ENCODE results near the gene SMAD3. TPM values are rescaled to one million over a fixed set of nuclear protein-coding genes. Genes with fewer than 3 reads are reported as not detected.
"Not testable (repeated sequence)": the region's sequence is repeated elsewhere in the genome, so short reads cannot be mapped to it uniquely, and the experiment has no call there.

SMAD3 gene
- 29.7 TPM for polyA plus RNA-seq (ENCODE audit: insufficient read length)

DNA sequence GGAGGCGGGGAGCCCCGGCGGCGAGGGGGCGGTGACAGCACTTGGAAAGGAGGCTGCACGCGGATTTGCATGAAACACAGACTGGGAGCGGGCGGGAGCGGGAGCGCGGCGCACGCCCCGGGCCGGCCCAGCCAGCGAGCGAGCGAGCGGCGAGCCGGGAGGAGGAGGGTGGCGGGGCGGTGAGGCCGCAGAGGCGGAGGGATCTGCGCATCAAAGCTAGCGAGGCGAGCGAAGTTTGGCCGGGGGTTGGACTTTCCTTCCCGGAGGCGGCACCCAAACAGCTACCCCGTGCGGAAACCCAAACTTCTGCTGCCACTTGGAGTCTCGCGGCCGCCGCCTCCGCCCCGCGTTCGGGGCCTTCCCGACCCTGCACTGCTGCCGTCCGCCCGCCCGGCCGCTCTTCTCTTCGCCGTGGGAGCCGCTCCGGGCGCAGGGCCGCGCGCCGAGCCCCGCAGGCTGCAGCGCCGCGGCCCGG, at the start of gene SMAD3:
Gene SMAD3 (plus strand): TSS at position 72 of the 475 bp plus-strand sequence. CDS start 553 bp downstream, outside the sequence.
- DNase-seq: peak; percentile 94

DNA sequence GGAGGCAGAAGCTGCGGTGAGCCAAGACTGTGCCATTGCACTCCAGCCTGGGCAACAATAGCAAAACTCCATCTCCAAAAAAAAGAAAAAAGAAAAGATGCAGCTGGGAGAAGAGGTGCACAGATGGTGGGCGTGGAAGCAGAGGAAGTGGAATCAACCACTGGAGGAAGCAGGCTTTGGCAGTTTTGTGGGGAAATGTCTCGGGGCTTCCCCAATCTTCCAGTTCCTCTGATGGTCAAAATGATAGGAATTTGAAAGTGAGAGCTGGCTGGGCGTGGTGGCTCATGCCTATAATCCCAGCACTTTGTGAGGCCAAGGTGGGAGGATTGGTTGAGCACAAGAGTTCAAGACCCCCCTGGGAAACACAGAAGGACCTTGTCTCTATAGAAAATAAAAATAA, 48.1 kb upstream of the SMAD3 start:
- DNase-seq: no peak

DNA sequence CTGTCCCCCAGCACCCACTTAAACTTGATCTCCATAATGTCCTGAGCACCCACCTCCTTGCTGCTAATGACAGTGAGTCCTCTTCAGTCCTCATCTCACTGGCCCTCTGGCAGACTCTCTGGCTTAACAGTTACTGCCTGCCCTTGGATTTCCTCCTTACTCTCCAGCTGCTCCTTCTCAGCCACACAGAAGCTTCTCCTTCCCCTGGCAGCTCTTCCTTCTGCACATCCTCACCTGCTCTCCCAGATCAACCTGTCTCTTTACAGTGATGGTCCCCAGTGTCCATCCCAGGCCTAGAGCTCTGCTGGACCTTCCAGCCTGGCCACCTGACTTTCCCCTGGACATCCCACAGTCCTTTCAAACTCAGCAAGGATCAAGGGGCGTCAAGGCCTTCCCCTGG, 47.4 kb upstream of the SMAD3 start:
- DNase-seq: no peak

DNA sequence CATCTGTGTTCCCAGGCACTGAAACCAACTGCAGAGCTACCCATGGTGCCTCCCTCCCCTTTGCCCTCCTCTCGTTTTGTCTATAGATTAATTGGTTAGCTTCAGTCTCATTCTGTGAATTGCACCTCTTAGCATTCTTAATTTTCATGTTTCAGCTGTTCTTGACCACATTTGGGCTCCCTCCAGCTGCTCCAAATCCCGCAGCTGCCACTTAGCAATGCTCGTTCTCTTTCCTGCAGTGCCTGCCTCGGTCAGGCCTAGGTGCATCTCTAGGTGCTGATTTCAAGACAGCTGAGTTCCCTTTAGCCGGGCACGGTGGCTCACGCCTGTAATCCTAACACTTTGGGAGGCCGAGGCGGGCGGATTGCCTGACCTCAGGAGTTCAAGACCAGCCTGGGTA, 47.0 kb upstream of the SMAD3 start:
- no peak for DNase-seq

DNA sequence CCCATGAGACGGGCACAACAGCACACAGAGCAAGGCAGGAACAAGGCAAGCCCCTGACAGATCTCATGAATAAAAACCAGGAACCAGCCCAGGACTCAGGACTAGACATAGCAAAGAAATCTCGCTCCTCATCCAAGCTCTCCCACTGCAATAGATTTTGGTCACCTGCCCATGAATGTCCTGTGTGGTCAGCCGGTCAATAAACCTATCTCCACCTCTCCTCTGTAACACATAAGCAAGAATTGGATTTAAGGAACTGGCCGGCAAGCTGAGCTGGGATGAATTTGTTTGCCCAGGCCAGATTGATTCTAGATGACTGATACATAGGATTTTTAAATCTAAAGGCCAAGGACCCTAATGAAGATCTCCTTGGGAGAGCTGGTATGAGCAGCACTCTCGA, 46.3 kb upstream of the SMAD3 start:
- DNase-seq: no peak

DNA sequence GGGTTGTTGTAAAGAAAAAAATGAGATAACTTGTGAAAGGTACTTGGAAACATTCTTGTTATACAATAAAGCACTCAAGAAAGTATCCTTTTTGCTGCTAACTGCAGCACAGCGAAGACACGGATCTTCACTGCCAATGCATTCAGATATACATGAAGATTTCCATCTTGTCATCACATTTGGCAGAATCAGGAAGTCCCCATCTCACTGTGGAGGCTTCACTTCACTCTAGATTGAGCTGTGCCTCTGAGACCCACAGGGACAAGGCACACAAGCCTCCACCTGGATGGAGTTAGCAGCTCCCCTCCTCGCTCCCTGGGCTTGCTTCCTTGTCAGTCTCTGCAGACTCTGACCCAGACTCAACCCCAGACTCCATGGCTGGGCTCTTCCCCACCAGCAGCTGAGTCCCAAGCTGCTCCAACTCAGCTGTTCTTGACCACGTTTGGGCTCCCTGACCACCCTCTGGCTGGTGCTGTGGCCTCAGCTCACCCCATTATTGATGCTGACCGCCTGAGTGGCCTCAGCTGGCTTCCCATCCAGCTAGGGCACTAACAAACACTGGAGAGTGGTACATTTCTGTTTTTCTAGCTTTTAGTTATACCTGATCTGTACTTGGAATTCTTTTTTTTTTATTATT, 45.4 kb upstream of the SMAD3 start:
- no peak for DNase-seq

DNA sequence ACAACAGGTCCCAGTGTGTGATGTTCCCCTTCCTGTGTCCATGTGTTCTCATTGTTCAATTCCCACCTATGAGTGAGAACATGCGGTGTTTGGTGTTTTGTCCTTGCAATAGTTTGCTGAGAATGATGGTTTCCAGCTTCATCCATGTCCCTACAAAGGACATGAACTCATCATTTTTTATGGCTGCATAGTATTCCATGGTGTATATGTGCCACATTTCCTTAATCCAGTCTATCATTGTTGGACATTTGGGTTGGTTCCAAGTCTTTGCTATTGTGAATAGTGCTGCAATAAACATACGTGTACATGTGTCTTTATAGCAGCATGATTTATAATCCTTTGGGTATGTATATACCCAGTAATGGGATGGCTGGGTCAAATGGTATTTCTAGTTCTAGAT, 44.7 kb upstream of the SMAD3 start:
- not testable (repeated sequence) for DNase-seq

DNA sequence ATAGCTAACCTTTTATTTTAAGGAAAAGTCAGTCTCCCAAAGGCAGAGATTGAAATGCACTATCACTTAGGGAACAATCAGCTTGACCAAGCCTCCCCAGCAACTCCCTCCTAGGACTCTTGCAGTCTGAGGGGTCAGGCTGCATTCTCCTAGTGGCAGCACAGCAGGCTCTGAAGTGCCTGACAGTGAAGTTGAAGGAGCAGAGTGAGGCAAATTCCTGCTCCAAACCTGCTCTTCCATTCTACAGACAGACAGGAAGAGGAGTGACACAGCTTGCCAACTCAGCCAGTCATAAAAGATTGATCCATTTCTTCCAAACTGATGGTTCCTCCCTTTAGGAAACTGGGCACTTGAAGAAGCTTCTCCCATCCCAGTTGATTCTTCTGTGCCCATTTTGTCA, 43.9 kb upstream of the SMAD3 start:
- no peak for DNase-seq

DNA sequence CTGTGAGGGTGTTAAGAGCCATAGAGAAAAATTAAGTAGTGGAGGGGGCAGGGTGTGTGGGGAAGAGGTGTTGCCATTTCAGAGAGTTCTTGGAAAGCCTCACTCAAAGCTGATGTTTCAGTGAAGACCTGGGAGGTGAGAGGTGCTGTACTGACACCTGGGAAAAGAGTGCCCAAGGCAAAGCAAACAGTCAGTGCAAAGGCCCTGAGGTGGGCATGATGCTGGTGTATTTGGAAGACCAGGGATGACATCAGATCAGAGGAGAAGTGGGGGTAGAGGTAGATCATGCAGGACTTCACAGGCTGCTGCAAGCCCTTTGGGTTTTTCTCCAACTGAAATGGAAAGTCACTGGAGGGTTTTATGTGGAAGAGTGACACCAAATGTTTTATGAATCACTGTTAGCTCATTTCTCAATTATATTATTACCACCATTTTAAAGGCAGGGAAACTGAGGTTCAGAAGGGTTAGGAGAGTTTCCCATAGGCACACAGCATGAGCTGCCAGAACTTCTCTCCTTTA, 42.8 kb upstream of the SMAD3 start:
- no peak for DNase-seq

DNA sequence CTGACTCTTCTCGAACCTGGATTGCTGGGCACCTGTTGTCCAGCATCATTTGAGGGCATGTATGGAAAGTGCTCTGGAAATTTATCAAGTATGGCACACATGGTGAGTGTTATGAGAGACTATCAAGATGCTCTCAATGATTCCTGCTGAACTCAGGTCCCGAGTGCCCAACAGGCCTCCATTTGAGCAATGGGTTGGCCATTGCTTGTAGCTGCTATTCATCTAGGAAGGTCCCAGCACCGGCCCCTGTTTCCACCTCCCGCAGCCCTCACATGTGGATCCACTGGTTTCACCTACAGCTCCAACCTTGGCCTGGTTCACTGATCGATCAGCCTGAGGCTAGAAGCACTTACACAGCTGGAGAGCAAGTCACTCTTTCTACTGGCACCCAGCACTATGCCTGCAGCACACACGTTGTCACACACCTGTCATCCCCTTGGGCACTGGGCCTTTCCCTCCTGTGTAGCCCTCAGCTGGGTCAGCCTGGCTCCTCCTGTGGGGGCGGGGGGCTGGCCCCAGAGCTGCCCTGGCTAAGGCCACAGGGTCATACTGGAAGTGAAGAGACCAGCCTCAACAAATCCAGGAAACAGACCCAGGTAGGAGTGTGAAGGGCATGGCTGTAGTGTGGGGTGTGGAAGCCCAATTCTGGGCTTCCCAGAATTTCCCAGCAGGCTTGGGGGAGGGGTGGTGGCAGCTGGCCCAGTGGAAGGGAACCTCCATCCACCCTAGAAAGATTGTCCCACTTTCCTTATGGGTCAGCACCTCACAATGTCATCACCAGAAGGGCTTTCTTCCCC, 41.7 kb upstream of the SMAD3 start:
- DNase-seq: no peak

DNA sequence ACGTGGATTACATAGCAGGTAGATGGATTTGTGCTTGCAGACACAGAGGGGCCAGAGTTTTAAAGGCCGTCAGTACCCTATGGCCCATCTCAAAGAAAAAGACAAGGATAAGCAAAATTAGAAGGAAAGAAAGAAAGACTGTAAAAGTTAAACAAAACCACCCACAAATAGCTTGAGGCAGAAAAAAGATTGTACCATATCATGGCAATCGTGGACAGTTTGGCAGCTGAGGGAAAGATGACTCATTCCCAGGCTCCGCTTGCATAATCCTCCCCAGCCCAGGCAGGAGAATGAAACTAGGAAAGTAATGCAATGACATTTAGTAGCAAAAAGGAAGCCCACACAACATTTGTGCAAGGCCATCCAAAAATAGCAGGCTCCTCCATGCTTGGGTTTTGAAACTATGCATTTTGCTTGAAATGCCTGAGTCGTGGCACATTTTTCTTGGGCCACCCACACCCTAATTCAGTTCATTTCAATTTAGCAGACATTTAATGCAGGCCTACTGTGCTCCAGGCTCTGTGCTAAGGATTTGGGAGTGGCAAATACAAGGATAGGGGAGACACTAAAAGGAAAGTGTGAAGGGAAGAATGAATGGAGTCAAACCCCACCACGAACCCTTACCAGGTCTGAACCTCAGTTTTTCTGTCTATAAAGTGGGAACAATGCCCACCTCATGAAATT, 40.9 kb upstream of the SMAD3 start:
- peak; percentile 86 for DNase-seq

DNA sequence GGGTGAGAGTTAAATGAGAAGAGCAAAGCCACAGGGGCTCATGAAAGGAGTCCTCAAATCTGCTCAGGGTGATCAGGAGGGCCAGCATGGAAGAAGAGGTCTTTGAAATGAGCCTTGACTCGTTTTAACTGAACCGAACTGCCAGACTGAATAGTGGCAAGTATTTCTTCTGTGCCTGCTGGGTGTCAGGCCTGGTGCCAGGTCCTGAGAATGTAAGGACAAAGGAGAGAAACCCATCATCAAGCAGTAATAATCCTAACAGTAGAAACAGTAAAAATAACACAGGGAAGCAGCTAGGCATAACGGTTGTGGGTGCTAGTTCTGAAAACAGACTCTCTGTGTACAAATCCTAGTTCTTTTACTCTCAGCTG, 40.4 kb upstream of the SMAD3 start:
- no peak for DNase-seq

DNA sequence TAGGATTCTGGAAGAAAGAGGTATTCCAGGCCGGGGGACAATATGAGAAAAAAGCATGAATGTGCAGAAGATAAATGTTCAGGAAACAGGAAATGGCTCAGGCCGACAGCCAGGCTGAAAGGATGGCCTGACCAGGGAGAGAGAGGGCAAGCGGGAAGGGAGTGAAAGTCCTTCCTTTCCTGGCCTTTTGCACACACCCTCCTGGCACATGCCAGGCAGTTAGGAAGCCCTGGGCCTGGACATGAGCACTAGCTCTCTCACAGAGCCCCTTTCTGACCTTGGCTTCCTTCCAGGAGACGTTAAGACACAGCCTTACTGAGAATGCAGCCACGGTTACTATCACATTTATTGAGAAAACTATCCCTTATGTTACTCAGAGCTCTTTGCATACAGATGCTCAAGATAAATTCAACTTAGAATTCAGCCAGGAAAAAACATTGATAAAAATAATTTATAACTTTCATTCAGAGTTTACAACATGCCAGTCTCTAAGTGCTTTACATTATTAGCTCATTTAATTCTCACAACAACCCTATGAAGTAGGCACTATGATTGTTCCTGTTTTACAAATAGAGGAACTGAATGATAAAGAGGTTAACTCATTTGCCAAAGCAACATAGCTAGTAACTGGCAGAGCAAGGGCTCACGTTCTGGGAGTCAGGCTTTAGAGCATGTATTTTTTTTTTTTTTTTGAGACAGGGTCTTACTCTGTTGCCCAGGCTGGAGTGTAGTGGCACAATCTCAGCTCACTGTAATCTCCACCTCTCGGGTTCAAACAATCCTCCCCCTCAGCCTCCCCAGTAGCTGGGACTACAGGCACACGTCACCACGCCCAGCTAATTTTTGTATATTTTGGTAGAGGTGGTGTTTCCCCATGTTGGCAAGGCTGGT, 39.4 kb upstream of the SMAD3 start:
- DNase-seq: no peak

DNA sequence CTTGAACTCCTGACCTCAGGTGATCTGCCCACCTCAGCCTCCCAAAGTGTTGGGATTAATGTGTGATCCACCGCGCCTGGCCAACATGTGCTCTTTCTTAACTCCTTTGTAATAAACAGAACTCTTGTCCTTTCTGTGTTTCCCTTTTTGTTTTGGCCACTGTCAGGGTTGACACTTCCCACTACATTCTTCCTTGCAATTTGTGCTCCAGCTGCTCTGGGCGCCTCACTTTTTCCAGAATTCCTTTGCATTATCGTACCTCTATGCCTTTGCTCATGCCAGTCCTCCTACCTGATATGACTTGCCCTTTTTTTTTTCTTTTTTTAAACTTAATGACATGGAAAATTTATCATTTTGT, 38.8 kb upstream of the SMAD3 start:
- no peak for DNase-seq

DNA sequence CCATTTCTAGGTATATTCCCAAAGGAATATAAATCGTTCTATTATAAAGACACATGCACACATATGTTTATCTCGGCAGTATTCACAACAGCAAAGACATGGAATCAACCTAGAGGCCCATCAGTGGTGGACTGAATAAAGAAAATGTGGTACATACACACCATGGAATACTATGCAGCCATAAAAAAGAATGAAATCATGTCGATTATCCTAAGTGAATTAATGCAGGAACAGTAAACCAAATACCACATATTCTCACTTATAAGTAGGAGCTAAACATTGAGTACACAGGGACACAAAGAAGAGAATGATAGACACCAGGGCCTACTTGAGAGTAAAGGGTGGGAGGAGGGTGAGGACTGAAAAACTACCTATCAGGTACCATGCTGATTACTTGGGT, 37.0 kb upstream of the SMAD3 start:
- DNase-seq: not testable (repeated sequence)

DNA sequence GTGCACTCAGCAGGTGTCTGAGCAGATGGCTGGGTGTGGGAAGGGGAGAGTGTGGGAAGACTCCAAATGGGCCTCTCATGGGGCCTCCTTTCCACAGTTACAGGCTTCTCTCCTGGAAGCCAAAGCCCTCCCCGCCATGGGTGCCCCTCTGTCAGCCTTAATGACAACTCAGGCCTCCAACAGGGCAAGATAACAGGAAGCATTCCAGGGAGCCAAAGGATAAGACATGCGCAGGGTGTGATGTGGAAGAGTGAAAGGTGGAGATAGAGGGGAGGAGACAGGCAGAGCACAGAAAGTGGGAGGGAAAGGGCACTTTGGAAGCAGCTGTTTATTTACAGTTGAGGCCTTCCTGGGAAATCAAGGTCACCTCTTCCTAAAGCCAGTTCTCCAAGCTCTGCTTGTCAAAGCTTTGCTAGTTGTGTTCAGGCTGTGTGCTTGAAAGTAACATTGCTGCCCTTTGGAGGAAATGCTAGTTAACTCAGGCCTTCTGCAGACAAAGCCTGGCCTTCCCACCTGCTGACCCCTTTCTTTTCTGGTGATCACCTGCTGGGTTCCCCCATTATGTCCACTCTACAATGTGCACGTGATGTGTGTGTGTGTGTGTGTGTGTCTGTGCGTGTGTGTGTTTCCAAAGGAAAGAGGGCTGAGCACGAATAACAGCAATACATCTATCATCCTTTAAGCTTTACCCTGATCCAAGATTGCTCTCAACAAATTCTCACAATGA, 35.2 kb upstream of the SMAD3 start:
- DNase-seq: no peak

DNA sequence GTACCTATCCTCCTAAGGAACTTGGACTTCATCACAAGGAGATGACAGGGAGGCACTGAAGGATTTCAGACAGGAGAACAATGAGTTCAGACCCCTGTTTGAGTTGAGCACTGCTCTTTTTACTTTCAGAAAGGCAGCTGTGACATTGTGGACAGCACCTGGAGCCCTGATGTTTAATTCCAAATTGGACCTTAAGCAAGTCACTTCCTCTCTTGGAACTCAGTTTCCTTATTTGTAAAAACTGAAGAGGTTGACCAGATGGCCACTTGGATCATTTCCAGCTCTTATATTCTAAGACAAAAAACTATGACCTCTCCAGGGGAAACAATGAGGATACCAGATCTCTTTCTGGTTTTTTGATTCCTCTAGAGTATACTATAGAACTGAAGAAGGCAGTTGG, 34.1 kb upstream of the SMAD3 start:
- DNase-seq: no peak

DNA sequence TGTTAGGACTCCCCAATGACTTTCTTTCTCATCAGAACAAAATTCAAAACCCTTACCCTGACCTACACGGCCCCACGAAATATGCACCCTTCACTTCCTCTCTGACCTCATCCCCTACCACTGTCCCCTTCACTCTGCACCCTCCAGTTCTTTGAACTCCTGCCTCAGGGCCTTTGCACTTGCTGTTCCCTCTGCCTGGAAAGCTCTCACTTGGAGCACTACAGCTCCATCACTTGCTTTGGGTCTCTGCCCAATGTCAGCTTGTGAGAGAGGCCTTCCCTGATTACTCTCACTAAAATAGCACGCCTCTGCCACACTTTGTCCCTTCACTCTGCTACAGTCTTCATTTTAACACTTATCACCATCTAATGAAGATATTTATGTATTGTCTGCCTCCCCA, 32.8 kb upstream of the SMAD3 start:
- DNase-seq: no peak

DNA sequence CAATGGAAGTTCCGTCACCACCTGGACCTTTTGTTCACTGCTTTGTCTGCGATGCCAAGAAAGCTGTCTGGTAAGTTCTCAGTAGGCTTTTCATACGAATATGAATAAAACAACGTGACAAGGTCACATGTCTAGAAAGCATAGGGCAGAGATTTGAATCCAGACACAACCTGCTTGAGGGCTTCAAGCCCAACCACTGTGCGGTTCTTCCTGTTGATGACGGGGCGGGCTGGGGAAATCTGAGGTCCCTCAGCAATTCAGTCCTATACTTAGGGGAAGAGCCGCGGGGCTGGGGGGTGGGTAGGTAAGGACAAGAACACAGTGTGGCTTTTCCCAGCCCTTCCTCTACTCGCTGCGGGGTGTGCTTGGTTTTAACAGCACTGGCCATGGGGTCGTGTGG, 32.4 kb upstream of the SMAD3 start:
- no peak for DNase-seq

DNA sequence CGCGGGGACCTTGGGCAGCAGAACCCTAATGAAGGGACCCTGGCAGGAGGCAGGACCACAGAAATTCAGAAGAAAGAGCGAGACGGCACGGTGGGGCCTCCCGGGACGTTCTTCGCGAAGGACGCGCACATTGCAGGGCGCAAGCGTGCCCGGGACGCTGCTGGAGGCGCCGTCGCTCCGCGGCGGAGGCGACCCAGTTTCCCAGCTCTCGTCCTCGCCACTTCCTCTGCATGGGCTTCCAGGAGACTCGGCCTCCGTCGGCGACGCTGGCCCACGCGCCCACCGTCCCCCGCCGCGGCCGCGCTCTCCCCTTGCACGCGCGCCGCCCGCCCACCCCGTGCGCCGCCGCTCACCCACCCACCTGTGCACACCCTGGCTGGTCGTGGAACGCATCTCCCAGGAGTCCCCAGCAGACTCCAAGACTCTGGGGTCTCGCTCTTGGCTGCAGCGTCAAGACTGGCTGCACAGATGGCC, 31.8 kb upstream of the SMAD3 start:
- no peak for DNase-seq

DNA sequence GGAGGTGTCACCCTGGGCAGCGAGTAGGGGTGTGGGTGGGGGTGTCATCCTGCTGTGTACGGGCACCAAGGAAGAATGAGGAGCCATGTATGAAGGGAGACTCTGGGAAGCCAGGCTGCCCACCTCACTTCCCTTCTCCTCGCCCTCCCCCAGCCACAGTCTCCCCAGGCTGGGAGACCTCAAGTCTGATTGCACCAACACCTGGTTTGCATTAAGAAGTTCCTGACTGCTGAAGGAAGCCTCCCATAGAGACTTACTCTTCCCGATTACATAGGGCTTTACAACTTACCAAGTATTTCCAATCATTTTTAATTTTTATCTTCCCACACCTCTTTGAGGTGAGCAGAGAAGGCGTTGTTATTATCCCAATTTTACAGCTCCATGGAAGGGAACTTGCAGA, 29.5 kb upstream of the SMAD3 start:
- no peak for DNase-seq

All from hindlimb muscle (tissue), 1 donor.